ENCODE data around the gene RMDN3. TPM values are rescaled to one million over a fixed set of nuclear protein-coding genes. Genes with fewer than 3 reads are reported as not detected.

The RMDN3 gene
- total and polyA plus RNA-seq, 3 donors from 2014 or later: 31.5 to 37.3 (median 33.1) TPM

- 94 to 95% methylated on average over 7 of the region's 7 CpGs for WGBS, 2 donors
- TF ChIP-seq CTCF (IDR thresholded peaks at IDR 0.05): no peak
- no peak for TF ChIP-seq POLR2A (IDR thresholded peaks at IDR 0.05)
- Histone ChIP-seq H3K27ac (no peak overlapping the region), H3K36me3 (ENCODE audit: low read depth, missing control alignments) (no peaks in the 10 kb centered on the region), H3K4me1 (peaks cover 12% of the 10 kb centered on the region), H3K4me3 (no peak overlapping the region), H3K27me3 (no peaks in the 10 kb centered on the region), H3K9me3 (no peaks in the 10 kb centered on the region)
- intact Hi-C loops (cut with DNase I; ENCODE audit: low total_unique reads): no loop called here
- no peak for DNase-seq
Measured at GRCh38 chr15:40697916-40698315, 57.1 kb downstream of the RMDN3 start.

GRCh38 chr15:40696228-40696627 lies 58.8 kb downstream of the RMDN3 start:
- H3K36me3 ChIP-seq (ENCODE audit: low read depth, missing control alignments): no peaks in the 10 kb centered on the region
- no peak overlapping the region for H3K27ac ChIP-seq
- no peak for DNase-seq
- H3K4me1 ChIP-seq: peaks cover 12% of the 10 kb centered on the region
- peak overlapping the region in 1 of 2 donors; percentile 92 for H3K4me3 ChIP-seq
- TF ChIP-seq CTCF (IDR thresholded peaks at IDR 0.05) (no peak), POLR2A (IDR thresholded peaks at IDR 0.05) (no peak)
- no peaks in the 10 kb centered on the region for H3K27me3 ChIP-seq
- no peaks in the 10 kb centered on the region for H3K9me3 ChIP-seq
- intact Hi-C loops (cut with DNase I; ENCODE audit: low total_unique reads): no loop called here
- WGBS, 2 donors: 61 to 68% methylated on average over 11 of the region's 11 CpGs

GRCh38 chr15:40695469-40695890 lies 59.6 kb downstream of the RMDN3 start:
- TF ChIP-seq CTCF (IDR thresholded peaks at IDR 0.05) (no peak), POLR2A (IDR thresholded peaks at IDR 0.05) (no peak)
- Histone ChIP-seq H3K27ac (peak overlapping the region; percentile 99 to 100), H3K4me1 (peaks cover 12% of the 10 kb centered on the region), H3K36me3 (ENCODE audit: low read depth, missing control alignments) (no peaks in the 10 kb centered on the region), H3K9me3 (no peaks in the 10 kb centered on the region), H3K4me3 (peak overlapping the region; percentile 64 to 92), H3K27me3 (no peaks in the 10 kb centered on the region)
- no peak for DNase-seq
- intact Hi-C loops (cut with DNase I; ENCODE audit: low total_unique reads): no loop called here
- 0 to 2% methylated on average over 19 to 24 of the region's 24 CpGs for WGBS, 2 donors

- H3K27me3 ChIP-seq: no peaks in the 10 kb centered on the region
- DNase-seq: peak; percentile 96
- H3K4me1 ChIP-seq: peaks cover 12% of the 10 kb centered on the region
- intact Hi-C loops (cut with DNase I; ENCODE audit: low total_unique reads): no loop called here
- peak within 1 kb of the TSS; percentile 64 to 92 for H3K4me3 ChIP-seq
- H3K27ac ChIP-seq: peak within 1 kb of the TSS; percentile 99 to 100
- no peaks in the 10 kb centered on the region for H3K9me3 ChIP-seq
- TF ChIP-seq POLR2A (IDR thresholded peaks at IDR 0.05): no peak
- no peak for TF ChIP-seq CTCF (IDR thresholded peaks at IDR 0.05)
- H3K36me3 ChIP-seq (ENCODE audit: low read depth, missing control alignments): no peaks in the 10 kb centered on the region
- 0 to 1% methylated on average over 28 to 81 of the region's 81 CpGs for WGBS, 2 donors
Measured at GRCh38 chr15:40694688-40695468, 60.2 kb downstream of the RMDN3 start, which contains the start of gene RAD51. RAD51 (plus strand) TSS chr15:40695174; CDS start chr15:40698759, 3,585 bp downstream.

Measured in testis (tissue), 3 donors.